ENCODE measurements around the gene NF2.

Gene NF2

GRCh38 chr22:29607426-29607825, 4.0 kb downstream of the NF2 start:
- Histone ChIP-seq H3K27me3 (ENCODE audit: insufficient read depth, low read length) (no peaks in the 10 kb centered on the region), H2AFZ (ENCODE audit: low read depth, low read length) (no peak overlapping the region), H3K36me3 (ENCODE audit: insufficient read depth, low read length) (no peaks in the 10 kb centered on the region), H3K4me3 (ENCODE audit: low read length) (no peak overlapping the region), H3K4me1 (ENCODE audit: insufficient read depth, low read length) (peaks cover 4% of the 10 kb centered on the region), H3K9me3 (ENCODE audit: low read length) (no peaks in the 10 kb centered on the region)

- H3K9me3 ChIP-seq (ENCODE audit: low read length), result no peaks in the 10 kb centered on the region
- H3K36me3 ChIP-seq (ENCODE audit: insufficient read depth, low read length), result no peaks in the 10 kb centered on the region
- H3K4me3 ChIP-seq (ENCODE audit: low read length), result no peak overlapping the region
- no peak overlapping the region for H2AFZ ChIP-seq (ENCODE audit: low read depth, low read length)
- H3K4me1 ChIP-seq (ENCODE audit: insufficient read depth, low read length), result peaks cover 4% of the 10 kb centered on the region
- no peaks in the 10 kb centered on the region for H3K27me3 ChIP-seq (ENCODE audit: insufficient read depth, low read length)
Measured at GRCh38 chr22:29609139-29609538, 5.7 kb downstream of the NF2 start.

- no peaks in the 10 kb centered on the region for H3K9me3 ChIP-seq (ENCODE audit: low read length)
- H3K4me3 ChIP-seq (ENCODE audit: low read length), result no peak overlapping the region
- no peaks in the 10 kb centered on the region for H3K4me1 ChIP-seq (ENCODE audit: insufficient read depth, low read length)
- H3K27me3 ChIP-seq (ENCODE audit: insufficient read depth, low read length), result no peaks in the 10 kb centered on the region
- H3K36me3 ChIP-seq (ENCODE audit: insufficient read depth, low read length), result no peaks in the 10 kb centered on the region
- H2AFZ ChIP-seq (ENCODE audit: low read depth, low read length), result no peak overlapping the region
Measured at GRCh38 chr22:29610780-29611179, 7.3 kb downstream of the NF2 start.

GRCh38 chr22:29615705-29616327, 12.4 kb downstream of the NF2 start:
- peaks cover 6% of the 10 kb centered on the region for H3K4me1 ChIP-seq (ENCODE audit: insufficient read depth, low read length)
- no peaks in the 10 kb centered on the region for H3K27me3 ChIP-seq (ENCODE audit: insufficient read depth, low read length)
- H2AFZ ChIP-seq (ENCODE audit: low read depth, low read length), result no peak overlapping the region
- H3K9me3 ChIP-seq (ENCODE audit: low read length), result no peaks in the 10 kb centered on the region
- no peaks in the 10 kb centered on the region for H3K36me3 ChIP-seq (ENCODE audit: insufficient read depth, low read length)
- H3K4me3 ChIP-seq (ENCODE audit: low read length), result no peak overlapping the region

- H3K27me3 ChIP-seq (ENCODE audit: insufficient read depth, low read length), result no peaks in the 10 kb centered on the region
- H3K4me1 ChIP-seq (ENCODE audit: insufficient read depth, low read length), result peaks cover 6% of the 10 kb centered on the region
- H3K36me3 ChIP-seq (ENCODE audit: insufficient read depth, low read length), result no peaks in the 10 kb centered on the region
- no peak overlapping the region for H2AFZ ChIP-seq (ENCODE audit: low read depth, low read length)
- no peaks in the 10 kb centered on the region for H3K9me3 ChIP-seq (ENCODE audit: low read length)
- no peak overlapping the region for H3K4me3 ChIP-seq (ENCODE audit: low read length)
Measured at GRCh38 chr22:29617922-29618629, 14.6 kb downstream of the NF2 start.

- no peaks in the 10 kb centered on the region for H3K36me3 ChIP-seq (ENCODE audit: insufficient read depth, low read length)
- H3K9me3 ChIP-seq (ENCODE audit: low read length), result no peaks in the 10 kb centered on the region
- H3K4me3 ChIP-seq (ENCODE audit: low read length), result no peak overlapping the region
- H2AFZ ChIP-seq (ENCODE audit: low read depth, low read length), result no peak overlapping the region
- peaks cover 6% of the 10 kb centered on the region for H3K4me1 ChIP-seq (ENCODE audit: insufficient read depth, low read length)
- H3K27me3 ChIP-seq (ENCODE audit: insufficient read depth, low read length), result no peaks in the 10 kb centered on the region
Measured at GRCh38 chr22:29621761-29622526, 18.5 kb downstream of the NF2 start.

GRCh38 chr22:29623059-29623458, 19.6 kb downstream of the NF2 start:
- H3K4me3 ChIP-seq (ENCODE audit: low read length), result no peak overlapping the region
- H2AFZ ChIP-seq (ENCODE audit: low read depth, low read length), result no peak overlapping the region
- H3K27me3 ChIP-seq (ENCODE audit: insufficient read depth, low read length), result no peaks in the 10 kb centered on the region
- H3K36me3 ChIP-seq (ENCODE audit: insufficient read depth, low read length), result no peaks in the 10 kb centered on the region
- H3K4me1 ChIP-seq (ENCODE audit: insufficient read depth, low read length), result peaks cover 4% of the 10 kb centered on the region
- no peaks in the 10 kb centered on the region for H3K9me3 ChIP-seq (ENCODE audit: low read length)

- Histone ChIP-seq H2AFZ (ENCODE audit: low read depth, low read length) (no peak overlapping the region), H3K4me1 (ENCODE audit: insufficient read depth, low read length) (no peaks in the 10 kb centered on the region), H3K9me3 (ENCODE audit: low read length) (no peaks in the 10 kb centered on the region), H3K27me3 (ENCODE audit: insufficient read depth, low read length) (no peaks in the 10 kb centered on the region), H3K36me3 (ENCODE audit: insufficient read depth, low read length) (no peaks in the 10 kb centered on the region), H3K4me3 (ENCODE audit: low read length) (no peak overlapping the region)
Measured at GRCh38 chr22:29623553-29624169, 20.2 kb downstream of the NF2 start.

- Histone ChIP-seq H3K4me1 (ENCODE audit: insufficient read depth, low read length) (no peaks in the 10 kb centered on the region), H3K4me3 (ENCODE audit: low read length) (no peak overlapping the region), H3K36me3 (ENCODE audit: insufficient read depth, low read length) (no peaks in the 10 kb centered on the region)
Measured at GRCh38 chr22:29625090-29625825, 21.8 kb downstream of the NF2 start.

GRCh38 chr22:29626497-29627195, 23.2 kb downstream of the NF2 start:
- Histone ChIP-seq H3K27me3 (ENCODE audit: insufficient read depth, low read length) (no peaks in the 10 kb centered on the region), H3K4me1 (ENCODE audit: insufficient read depth, low read length) (no peaks in the 10 kb centered on the region), H3K36me3 (ENCODE audit: insufficient read depth, low read length) (no peaks in the 10 kb centered on the region), H2AFZ (ENCODE audit: low read depth, low read length) (no peak overlapping the region), H3K4me3 (ENCODE audit: low read length) (no peak overlapping the region), H3K9me3 (ENCODE audit: low read length) (no peaks in the 10 kb centered on the region)

More at GRCh38 chr22:29625090-29625825, 21.8 kb downstream of the NF2 start:
- no peaks in the 10 kb centered on the region for H3K9me3 ChIP-seq (ENCODE audit: low read length)
- H2AFZ ChIP-seq (ENCODE audit: low read depth, low read length), result no peak overlapping the region
- no peaks in the 10 kb centered on the region for H3K27me3 ChIP-seq (ENCODE audit: insufficient read depth, low read length)

GRCh38 chr22:29627196-29627535, 23.7 kb downstream of the NF2 start:
- Histone ChIP-seq H3K4me1 (ENCODE audit: insufficient read depth, low read length) (no peaks in the 10 kb centered on the region), H2AFZ (ENCODE audit: low read depth, low read length) (no peak overlapping the region), H3K36me3 (ENCODE audit: insufficient read depth, low read length) (no peaks in the 10 kb centered on the region), H3K4me3 (ENCODE audit: low read length) (no peak overlapping the region), H3K9me3 (ENCODE audit: low read length) (no peaks in the 10 kb centered on the region), H3K27me3 (ENCODE audit: insufficient read depth, low read length) (no peaks in the 10 kb centered on the region)
